ENCODE results near the gene HBM. TPM values are rescaled to one million over a fixed set of nuclear protein-coding genes. Genes with fewer than 3 reads are reported as not detected.
"Not testable (repeated sequence)": the region's sequence is repeated elsewhere in the genome, so short reads cannot be mapped to it uniquely, and the experiment has no call there.

The HBM gene
- total RNA-seq, 1 experiment from 2014 or later = not detected

- no peak for DNase-seq (ENCODE audit: low read depth)
Observed at GRCh38 chr16:185213-185612, 19.4 kb downstream of the HBM start.

GRCh38 chr16:185691-186090, 19.9 kb downstream of the HBM start:
- DNase-seq (ENCODE audit: low read depth) = no peak

- DNase-seq (ENCODE audit: low read depth) = no peak
Observed at GRCh38 chr16:187330-187729, 21.6 kb downstream of the HBM start.

GRCh38 chr16:188674-189073, 22.9 kb downstream of the HBM start:
- no peak for DNase-seq (ENCODE audit: low read depth)

- DNase-seq (ENCODE audit: low read depth) = no peak
Observed at GRCh38 chr16:189604-190186, 23.9 kb downstream of the HBM start.

- no peak for DNase-seq (ENCODE audit: low read depth)
Observed at GRCh38 chr16:191831-192230, 26.1 kb downstream of the HBM start.

- DNase-seq (ENCODE audit: low read depth) = no peak
Observed at GRCh38 chr16:192686-193085, 26.9 kb downstream of the HBM start.

- DNase-seq (ENCODE audit: low read depth) = no peak
Observed at GRCh38 chr16:193441-193840, 27.7 kb downstream of the HBM start.

GRCh38 chr16:194516-194915, 28.7 kb downstream of the HBM start:
- no peak for DNase-seq (ENCODE audit: low read depth)

- peak; percentile 82 for DNase-seq (ENCODE audit: low read depth)
Observed at GRCh38 chr16:200388-200787, 34.6 kb downstream of the HBM start.

- no peak for DNase-seq (ENCODE audit: low read depth)
Observed at GRCh38 chr16:203246-203645, 37.5 kb downstream of the HBM start.

GRCh38 chr16:204046-204445, 38.3 kb downstream of the HBM start:
- DNase-seq (ENCODE audit: low read depth) = not testable (repeated sequence)

- not testable (repeated sequence) for DNase-seq (ENCODE audit: low read depth)
Observed at GRCh38 chr16:209359-209758, 43.6 kb downstream of the HBM start.

GRCh38 chr16:211631-212180, 45.9 kb downstream of the HBM start:
- not testable (repeated sequence) for DNase-seq (ENCODE audit: low read depth)

- peak; percentile 36 for DNase-seq (ENCODE audit: low read depth)
Observed at GRCh38 chr16:212999-213398, 47.2 kb downstream of the HBM start.

Other genes with a start within 250 kb of the HBM start
- 8.3 and 11.2 TPM in 2 replicates for gene POLR3K, start 112.4 kb upstream of the HBM start, total RNA-seq (2014; rRNA removed; shearing (Covaris generic))
- gene SNRNP25, start 112.2 kb upstream of the HBM start, total RNA-seq (2014; rRNA removed; shearing (Covaris generic)) = 49.5 and 50.4 TPM in 2 replicates
- 4.9 and 11.9 TPM in 2 replicates for gene RHBDF1, start 93.3 kb upstream of the HBM start, total RNA-seq (2014; rRNA removed; shearing (Covaris generic))
- gene MPG, start 87.8 kb upstream of the HBM start, total RNA-seq (2014; rRNA removed; shearing (Covaris generic)) = 67.3 and 91.9 TPM in 2 replicates
- 5.3 and 6.9 TPM in 2 replicates for gene NPRL3, start 27.3 kb upstream of the HBM start, total RNA-seq (2014; rRNA removed; shearing (Covaris generic))
- gene HBZ, start 13.3 kb upstream of the HBM start, total RNA-seq (2014; rRNA removed; shearing (Covaris generic)) = not detected in 2 replicates
- gene HBA2, start 6.9 kb downstream of the HBM start, total RNA-seq (2014; rRNA removed; shearing (Covaris generic)) = 1.4 TPM in 1 of 2 replicates, not detected in the other
- not detected in 2 replicates for gene HBA1, start 10.7 kb downstream of the HBM start, total RNA-seq (2014; rRNA removed; shearing (Covaris generic))
- not detected in 2 replicates for gene HBQ1, start 14.5 kb downstream of the HBM start, total RNA-seq (2014; rRNA removed; shearing (Covaris generic))
- 15.0 and 15.8 TPM in 2 replicates for gene LUC7L, start 63.5 kb downstream of the HBM start, total RNA-seq (2014; rRNA removed; shearing (Covaris generic))
- gene FAM234A, start 68.8 kb downstream of the HBM start, total RNA-seq (2014; rRNA removed; shearing (Covaris generic)) = 166 and 215 TPM in 2 replicates
- not detected in 2 replicates for gene RGS11, start 110.0 kb downstream of the HBM start, total RNA-seq (2014; rRNA removed; shearing (Covaris generic))
- gene ARHGDIG, start 114.6 kb downstream of the HBM start, total RNA-seq (2014; rRNA removed; shearing (Covaris generic)) = not detected in 2 replicates
- gene PDIA2, start 117.2 kb downstream of the HBM start, total RNA-seq (2014; rRNA removed; shearing (Covaris generic)) = 0.25 TPM in 1 of 2 replicates, not detected in the other
- gene AXIN1, start 186.7 kb downstream of the HBM start, total RNA-seq (2014; rRNA removed; shearing (Covaris generic)) = 6.6 and 15.5 TPM in 2 replicates
- 162 and 177 TPM in 2 replicates for gene MRPL28, start 204.6 kb downstream of the HBM start, total RNA-seq (2014; rRNA removed; shearing (Covaris generic))
- 54.9 and 71.2 TPM in 2 replicates for gene PGAP6, start 216.0 kb downstream of the HBM start, total RNA-seq (2014; rRNA removed; shearing (Covaris generic))
- gene NME4, start 231.2 kb downstream of the HBM start, total RNA-seq (2014; rRNA removed; shearing (Covaris generic)) = 92.0 and 101 TPM in 2 replicates
- gene DECR2, start 235.9 kb downstream of the HBM start, total RNA-seq (2014; rRNA removed; shearing (Covaris generic)) = 2.2 and 6.6 TPM in 2 replicates